DND-41 (cell line): ENCODE measurements around the gene SLC6A17.

Experiments used
- ATAC-seq: fragments of 200-7000 bp; cut with Tn5 transposase; 3 replicates; pipeline ENCODE4 v1.9.1; 2021; ENCODE audit warnings: low read depth; ENCODE audit not compliant: insufficient read depth
- DNase-seq: peaks from one replicate; pipeline ENCODE4 v3.0.0-alpha.2; 2020
- H2AFZ ChIP-seq: 2 replicates; pipeline ENCODE4 v1.6.0; 2012; ENCODE audit warnings: low read depth, low read length
- H3K27ac ChIP-seq: 2 replicates; pipeline ENCODE4 v1.5.1; 2012; ENCODE audit warnings: low read length, inconsistent platforms
- H3K27me3 ChIP-seq: fragments of 200-600 bp; sonication (generic); 2 replicates; pipeline ENCODE4 v1.6.0; 2012; ENCODE audit warnings: low read length, mild to moderate bottlenecking, inconsistent platforms; ENCODE audit not compliant: insufficient read depth, poor library complexity
- H3K36me3 ChIP-seq: 2 replicates; pipeline ENCODE4 v1.5.1; 2012; ENCODE audit warnings: low read length, inconsistent platforms; ENCODE audit not compliant: insufficient read depth
- H3K4me1 ChIP-seq: 2 replicates; pipeline ENCODE4 v1.5.1; 2012; ENCODE audit warnings: mild to moderate bottlenecking, low read length; ENCODE audit not compliant: insufficient read depth
- H3K4me2 ChIP-seq: 2 replicates; pipeline ENCODE4 v1.6.0; 2012; ENCODE audit warnings: mild to moderate bottlenecking, moderate library complexity, low read length, inconsistent platforms; ENCODE audit not compliant: insufficient read depth
- H3K4me3 ChIP-seq, 2 experiments: fragments of 200-600 bp in 1 of 2; shearing (Covaris generic) in 1 of 2; 2 replicates each; pipeline ENCODE4 v1.5.1; 2012 to 2016; ENCODE audit warnings: inconsistent platforms in 2 of 2, low read length in 2 of 2, mild to moderate bottlenecking in 2 of 2, low read depth in 1 of 2, moderate library complexity in 1 of 2
- H3K79me2 ChIP-seq: 2 replicates; pipeline ENCODE4 v1.6.0; 2012; ENCODE audit warnings: low read length, inconsistent platforms; ENCODE audit not compliant: insufficient read depth
- H3K9ac ChIP-seq: 2 replicates; pipeline ENCODE4 v1.6.0; 2012; ENCODE audit warnings: low read depth, mild to moderate bottlenecking, inconsistent platforms, low read length, moderate library complexity
- H3K9me3 ChIP-seq: 2 replicates; pipeline ENCODE4 v1.5.1; 2012; ENCODE audit warnings: low read length, moderate library complexity, mild to moderate bottlenecking, inconsistent platforms; ENCODE audit not compliant: insufficient read depth, severe bottlenecking
- H4K20me1 ChIP-seq: 2 replicates; pipeline ENCODE4 v1.6.0; 2012; ENCODE audit warnings: low read length; ENCODE audit not compliant: insufficient read depth
- EZH2 ChIP-seq: IDR thresholded peaks from 3 replicates; pipeline ENCODE4 v1.6.1; 2012; ENCODE audit warnings: borderline replicate concordance, low read depth, mild to moderate bottlenecking, moderate library complexity, low read length, inconsistent platforms; ENCODE audit not compliant: severe bottlenecking
- TF ChIP-seq, protein P1 (sequence below): IDR thresholded peaks from 2 replicates; pipeline ENCODE4 v1.5.1; 2012; ENCODE audit warnings: borderline replicate concordance, low read length, moderate library complexity, mild to moderate bottlenecking; ENCODE audit not compliant: poor library complexity, severe bottlenecking; ENCODE audit errors: extremely low read depth

Gene SLC6A17

DNA sequence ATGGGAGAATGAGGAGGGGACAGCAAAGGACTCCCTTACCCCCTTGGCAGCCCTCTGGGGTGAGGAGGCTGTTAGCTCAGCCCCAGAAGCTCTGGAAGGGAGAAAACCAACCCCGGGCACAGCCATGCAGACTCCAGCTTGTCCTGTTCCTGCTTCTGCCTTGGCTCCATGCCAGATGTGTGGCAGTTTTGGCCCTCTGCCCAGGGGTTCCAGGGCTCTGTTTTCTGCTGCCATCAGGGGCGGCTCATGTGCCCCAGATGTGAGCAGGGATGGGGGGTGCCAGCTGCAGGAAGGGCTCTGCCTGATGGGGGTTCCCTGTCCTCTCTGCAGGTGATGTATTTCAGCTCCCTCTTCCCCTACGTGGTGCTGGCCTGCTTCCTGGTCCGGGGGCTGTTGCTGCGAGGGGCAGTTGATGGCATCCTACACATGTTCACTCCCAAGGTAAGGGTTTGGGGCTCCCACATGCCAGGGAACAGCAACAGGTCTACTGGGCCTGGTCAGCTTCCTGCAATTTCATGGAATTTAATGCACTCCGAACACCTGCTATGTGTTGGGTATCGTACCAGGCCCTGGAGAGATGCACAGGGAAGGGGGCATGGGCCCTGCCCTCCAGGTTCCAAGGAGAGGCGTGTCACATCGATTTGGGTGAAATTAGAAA is 26.1 kb downstream of the SLC6A17 start:
- Histone ChIP-seq H3K36me3 (no peaks in the 10 kb centered on the region), H2AFZ (no peak overlapping the region), H3K9me3 (no peaks in the 10 kb centered on the region), H3K27me3 (peaks cover 6% of the 10 kb centered on the region), H3K9ac (no peak overlapping the region), H3K4me3 (no peak overlapping the region), H4K20me1 (0 out of 2 replicates have a peak, but pooled peaks cover 4% of the 10 kb centered on the region), H3K27ac (no peak overlapping the region), H3K79me2 (no peaks in the 10 kb centered on the region), H3K4me2 (no peak overlapping the region), H3K4me1 (no peaks in the 10 kb centered on the region)
- DNase-seq = peak; percentile 41
- ATAC-seq = peak; percentile 49; the same call in 1 of the 3 replicates
- TF ChIP-seq, protein P1, sequence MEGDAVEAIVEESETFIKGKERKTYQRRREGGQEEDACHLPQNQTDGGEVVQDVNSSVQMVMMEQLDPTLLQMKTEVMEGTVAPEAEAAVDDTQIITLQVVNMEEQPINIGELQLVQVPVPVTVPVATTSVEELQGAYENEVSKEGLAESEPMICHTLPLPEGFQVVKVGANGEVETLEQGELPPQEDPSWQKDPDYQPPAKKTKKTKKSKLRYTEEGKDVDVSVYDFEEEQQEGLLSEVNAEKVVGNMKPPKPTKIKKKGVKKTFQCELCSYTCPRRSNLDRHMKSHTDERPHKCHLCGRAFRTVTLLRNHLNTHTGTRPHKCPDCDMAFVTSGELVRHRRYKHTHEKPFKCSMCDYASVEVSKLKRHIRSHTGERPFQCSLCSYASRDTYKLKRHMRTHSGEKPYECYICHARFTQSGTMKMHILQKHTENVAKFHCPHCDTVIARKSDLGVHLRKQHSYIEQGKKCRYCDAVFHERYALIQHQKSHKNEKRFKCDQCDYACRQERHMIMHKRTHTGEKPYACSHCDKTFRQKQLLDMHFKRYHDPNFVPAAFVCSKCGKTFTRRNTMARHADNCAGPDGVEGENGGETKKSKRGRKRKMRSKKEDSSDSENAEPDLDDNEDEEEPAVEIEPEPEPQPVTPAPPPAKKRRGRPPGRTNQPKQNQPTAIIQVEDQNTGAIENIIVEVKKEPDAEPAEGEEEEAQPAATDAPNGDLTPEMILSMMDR = no peak
- TF ChIP-seq EZH2 = no peak

- Histone ChIP-seq H3K36me3 (no peaks in the 10 kb centered on the region), H3K4me3 (no peak overlapping the region)
- no peak for ATAC-seq
These were observed 27.5 kb downstream of the SLC6A17 start for GRCh38 chr1:110177775-110178174.

DNA sequence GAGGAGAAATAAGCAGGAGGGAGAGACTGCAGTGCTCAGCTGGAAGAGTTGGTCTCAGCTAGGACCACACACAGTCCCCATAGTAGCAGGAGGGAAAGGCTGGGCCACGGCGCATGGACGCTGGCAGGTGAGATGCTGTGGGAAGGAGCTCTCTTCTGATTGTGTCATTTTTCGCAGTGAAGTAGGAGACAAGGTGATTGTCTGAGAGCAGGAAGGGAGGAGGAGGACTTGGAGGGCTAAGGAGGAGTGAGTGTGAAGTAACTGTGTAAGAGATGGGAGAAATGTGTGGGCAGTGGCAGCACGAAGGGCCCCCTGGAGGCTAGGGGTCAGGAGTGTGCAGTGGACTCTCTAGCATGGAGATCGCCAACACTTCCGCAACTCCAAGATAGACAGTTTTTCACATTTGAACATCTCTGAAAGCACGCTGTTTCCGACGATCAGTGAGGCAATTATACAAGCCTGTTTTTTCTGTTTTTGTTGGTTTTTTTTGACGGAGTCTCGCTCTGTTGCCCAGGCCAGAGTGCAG is 33.4 kb downstream of the SLC6A17 start:
- no peak overlapping the region for H3K27ac ChIP-seq
- no peaks in the 10 kb centered on the region for H3K9me3 ChIP-seq
- H3K4me1 ChIP-seq = no peaks in the 10 kb centered on the region
- peaks cover 37% of the 10 kb centered on the region for H3K27me3 ChIP-seq
- no peaks in the 10 kb centered on the region for H3K36me3 ChIP-seq
- H3K9ac ChIP-seq = no peak overlapping the region
- 0 out of 2 replicates have a peak, but pooled peaks cover 2% of the 10 kb centered on the region for H4K20me1 ChIP-seq
- no peak overlapping the region for H3K4me2 ChIP-seq
- no peak overlapping the region for H2AFZ ChIP-seq
- no peak overlapping the region for H3K4me3 ChIP-seq
- DNase-seq (no peak), ATAC-seq (no peak)
- no peak for TF ChIP-seq EZH2
- TF ChIP-seq, protein P1 = no peak
- no peaks in the 10 kb centered on the region for H3K79me2 ChIP-seq

More at GRCh38 chr1:110177775-110178174, 27.5 kb downstream of the SLC6A17 start:
- no peak overlapping the region for H3K27ac ChIP-seq
- no peak overlapping the region for H2AFZ ChIP-seq
- TF ChIP-seq, protein P1 = no peak
- no peak for TF ChIP-seq EZH2
- no peaks in the 10 kb centered on the region for H3K79me2 ChIP-seq
- DNase-seq = no peak
- no peaks in the 10 kb centered on the region for H3K9me3 ChIP-seq
- H3K27me3 ChIP-seq = peaks cover 11% of the 10 kb centered on the region
- H3K4me1 ChIP-seq = no peaks in the 10 kb centered on the region
- H3K9ac ChIP-seq = no peak overlapping the region
- H3K4me2 ChIP-seq = no peak overlapping the region
- 0 out of 2 replicates have a peak, but pooled peaks cover 4% of the 10 kb centered on the region for H4K20me1 ChIP-seq
